ENCODE results near the gene C16orf86.

The C16orf86 gene

GRCh38 chr16:67653789-67654402, 12.7 kb upstream of the C16orf86 start:
- no peak for DNase-seq (ENCODE audit: low spot score)

GRCh38 chr16:67654403-67654911, 12.2 kb upstream of the C16orf86 start:
- DNase-seq (ENCODE audit: low spot score), result no peak

DNA sequence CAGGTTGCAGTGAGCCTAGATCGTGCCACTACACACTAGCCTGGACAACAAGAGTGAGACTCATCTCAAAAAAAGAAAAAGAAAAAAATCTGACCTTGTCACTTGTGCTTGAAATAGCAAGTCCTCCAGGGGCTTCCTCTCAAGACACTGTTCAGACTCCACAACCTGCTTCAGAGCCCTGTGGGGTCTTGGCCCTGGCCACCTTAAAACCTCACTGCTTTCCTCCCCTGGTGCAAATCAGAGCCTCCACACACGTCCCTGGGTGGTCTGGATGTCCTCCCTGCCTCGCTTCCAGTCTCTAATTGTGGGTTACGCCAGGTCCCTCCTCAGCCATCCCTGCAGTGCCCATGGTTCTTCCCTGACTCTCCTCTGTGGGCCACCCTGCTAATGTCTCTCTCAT, 11.3 kb upstream of the C16orf86 start:
- DNase-seq (ENCODE audit: low spot score), result no peak

DNA sequence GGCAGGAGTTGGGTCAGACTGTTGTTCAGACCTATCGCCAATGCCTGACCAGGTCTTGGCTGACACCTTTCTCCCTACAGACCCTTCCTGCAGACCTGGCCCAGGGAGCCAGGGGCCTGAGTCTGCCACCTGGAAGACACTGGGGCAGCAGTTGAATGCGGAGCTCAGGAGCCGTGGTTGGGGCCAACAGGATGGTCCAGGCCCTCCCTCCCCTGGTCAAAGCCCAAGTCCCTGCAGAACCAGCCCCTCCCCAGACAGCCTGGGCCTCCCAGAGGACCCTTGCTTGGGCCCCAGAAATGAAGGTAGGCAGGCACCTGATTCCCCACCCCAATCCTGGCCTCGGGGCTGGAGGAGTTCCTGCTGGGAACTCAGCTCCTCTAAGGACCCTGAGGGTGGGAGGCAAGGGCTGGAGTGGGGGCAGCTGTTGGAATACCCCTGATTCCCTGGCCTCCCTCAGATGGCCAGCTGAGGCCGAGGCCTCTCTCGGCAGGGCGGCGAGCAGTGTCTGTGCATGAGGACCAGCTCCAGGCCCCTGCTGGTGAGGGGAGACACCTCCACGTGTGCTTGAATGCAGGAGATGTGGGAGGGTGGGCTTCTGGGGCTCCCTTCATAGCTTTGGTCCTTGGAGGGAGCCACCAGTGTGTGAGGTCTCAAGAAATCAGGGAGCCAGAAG, 10.1 kb upstream of the C16orf86 start:
- DNase-seq (ENCODE audit: low spot score), result no peak

DNA sequence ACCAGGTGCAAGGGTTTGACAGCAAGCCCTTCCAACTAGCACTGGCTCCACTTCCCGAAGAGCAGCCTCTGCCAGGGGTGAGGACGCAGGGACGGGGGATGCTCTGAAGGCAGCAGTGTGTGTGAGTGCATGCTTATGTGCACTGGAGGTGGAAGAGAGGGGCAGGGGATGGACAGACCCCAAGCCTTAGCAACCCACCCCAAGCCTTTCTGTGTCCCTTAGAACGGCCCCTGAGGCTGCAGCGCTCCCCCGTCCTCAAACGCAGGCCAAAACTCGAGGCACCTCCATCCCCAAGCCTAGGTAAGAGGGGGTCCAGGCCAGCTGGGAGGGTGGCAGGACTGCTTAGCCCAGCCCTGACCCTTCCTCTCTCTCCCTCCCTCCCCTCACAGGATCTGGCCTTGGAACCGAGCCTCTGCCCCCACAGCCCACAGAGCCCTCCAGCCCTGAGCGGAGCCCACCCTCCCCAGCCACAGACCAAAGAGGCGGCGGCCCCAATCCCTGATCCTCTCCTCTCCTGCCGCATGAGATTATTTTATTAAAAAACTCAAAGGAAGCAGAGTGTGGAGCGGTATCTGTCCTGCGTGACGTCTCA, 9.5 kb upstream of the C16orf86 start:
- no peak for DNase-seq (ENCODE audit: low spot score)

GRCh38 chr16:67657751-67658518, 8.7 kb upstream of the C16orf86 start:
- no peak for DNase-seq (ENCODE audit: low spot score)

- no peak for DNase-seq (ENCODE audit: low spot score)
These were observed 7.6 kb upstream of the C16orf86 start for GRCh38 chr16:67658849-67659674.

GRCh38 chr16:67659675-67660563, 6.7 kb upstream of the C16orf86 start, which contains the start of gene ACD:
TSS of gene ACD (minus strand) at chr16:67660260. CDS start at chr16:67660220, 40 bp downstream.
- DNase-seq (ENCODE audit: low spot score), result peak; percentile 93

DNA sequence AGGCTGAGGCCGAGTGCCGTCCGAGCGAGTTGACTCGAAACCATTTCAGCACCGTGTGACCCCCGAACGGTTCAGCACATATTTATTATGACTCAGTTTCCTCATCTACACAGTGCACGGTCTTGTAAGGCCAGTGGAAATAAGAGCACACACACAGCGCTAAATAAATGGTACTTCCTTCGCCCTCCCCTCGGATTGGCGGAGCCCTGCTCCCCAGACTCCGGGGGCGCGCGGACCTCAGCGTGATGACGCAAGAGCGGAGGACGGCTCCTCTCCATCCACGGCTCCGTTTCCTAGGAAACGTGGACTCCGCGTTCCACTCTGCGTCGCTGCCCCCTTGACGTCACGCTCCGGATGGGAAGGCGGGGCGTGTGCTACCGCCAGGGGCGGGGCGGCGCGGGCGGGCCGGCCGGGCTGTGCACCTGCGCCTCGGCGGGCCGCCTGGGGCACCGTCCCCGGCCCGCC, 6.0 kb upstream of the C16orf86 start, which contains the start of gene PARD6A:
TSS of gene PARD6A (plus strand) at position 397 of the 465 bp plus-strand sequence. CDS start 79 bp downstream, outside the sequence.
- DNase-seq (ENCODE audit: low spot score), result peak; percentile 96

DNA sequence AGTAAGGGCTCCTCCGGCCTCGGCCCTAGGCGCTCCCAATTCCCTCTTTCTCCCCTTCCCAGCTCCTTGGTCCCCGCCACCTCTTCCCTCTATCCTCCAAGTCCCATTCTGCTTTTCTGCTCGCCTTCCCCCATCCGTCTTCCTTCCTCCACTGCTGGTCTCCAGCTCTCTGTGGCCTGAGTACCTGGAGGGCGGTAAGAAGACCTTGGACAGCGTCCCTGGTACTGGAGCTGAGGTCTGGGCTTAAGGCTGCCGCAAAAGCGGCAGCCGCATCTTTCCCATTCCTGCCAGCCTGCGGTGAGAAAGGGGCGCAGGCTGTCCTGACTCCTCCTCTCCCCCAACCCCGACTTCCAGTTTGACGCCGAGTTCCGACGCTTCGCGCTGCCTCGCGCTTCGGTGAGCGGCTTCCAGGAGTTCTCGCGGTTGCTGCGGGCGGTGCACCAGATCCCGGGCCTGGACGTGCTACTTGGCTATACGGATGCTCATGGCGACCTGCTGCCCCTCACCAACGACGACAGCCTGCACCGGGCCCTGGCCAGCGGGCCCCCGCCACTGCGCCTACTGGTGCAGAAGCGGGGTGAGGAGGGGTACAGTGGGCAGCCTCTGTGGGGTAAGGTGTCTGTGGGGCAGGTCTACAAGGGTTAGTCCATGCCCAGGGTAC, 5.4 kb upstream of the C16orf86 start:
- DNase-seq (ENCODE audit: low spot score), result no peak

- no peak for DNase-seq (ENCODE audit: low spot score)
These were observed 4.5 kb upstream of the C16orf86 start for GRCh38 chr16:67661886-67662652.

GRCh38 chr16:67662653-67663010, 4.0 kb upstream of the C16orf86 start:
- DNase-seq (ENCODE audit: low spot score), result no peak

- peak; percentile 14 for DNase-seq (ENCODE audit: low spot score)
These were observed 3.3 kb upstream of the C16orf86 start for GRCh38 chr16:67663151-67663876.

DNA sequence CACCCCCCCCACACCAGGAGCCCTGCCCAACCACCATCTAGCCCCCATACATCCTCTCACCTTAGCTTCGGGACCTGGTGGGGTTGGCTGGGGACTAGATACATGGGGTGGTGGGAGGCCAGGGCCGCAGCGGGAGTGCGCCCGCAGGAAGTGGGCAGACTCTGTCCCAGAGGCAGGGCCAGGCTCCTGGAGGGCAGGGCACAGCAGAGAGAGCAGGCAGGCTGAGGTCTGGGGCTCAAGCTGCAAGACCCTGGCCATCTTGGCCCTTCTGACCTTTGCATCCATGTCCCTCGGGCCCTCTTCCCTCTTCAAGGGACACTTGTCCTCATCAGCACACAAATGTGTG, 2.8 kb upstream of the C16orf86 start:
- no peak for DNase-seq (ENCODE audit: low spot score)

DNA sequence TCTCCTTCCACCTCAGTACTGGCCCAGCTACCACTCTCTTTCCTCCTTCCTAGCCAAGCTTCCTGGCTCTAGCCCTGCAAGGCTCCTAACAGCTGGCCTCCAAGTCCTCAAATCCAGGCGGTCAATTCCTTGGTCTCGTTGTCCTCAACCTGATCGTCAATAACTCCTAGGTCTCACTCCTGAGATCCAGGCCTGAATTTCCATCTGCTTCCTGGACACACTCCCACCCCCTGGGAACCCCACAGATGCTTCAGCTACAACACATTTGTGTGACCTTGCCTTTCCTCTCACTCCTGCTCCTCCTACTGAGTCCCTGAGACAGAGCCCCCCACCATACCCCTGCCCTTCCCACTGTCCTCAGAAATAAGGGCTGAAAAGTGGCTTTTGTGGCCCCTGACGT, 2.4 kb upstream of the C16orf86 start:
- DNase-seq (ENCODE audit: low spot score), result no peak

DNA sequence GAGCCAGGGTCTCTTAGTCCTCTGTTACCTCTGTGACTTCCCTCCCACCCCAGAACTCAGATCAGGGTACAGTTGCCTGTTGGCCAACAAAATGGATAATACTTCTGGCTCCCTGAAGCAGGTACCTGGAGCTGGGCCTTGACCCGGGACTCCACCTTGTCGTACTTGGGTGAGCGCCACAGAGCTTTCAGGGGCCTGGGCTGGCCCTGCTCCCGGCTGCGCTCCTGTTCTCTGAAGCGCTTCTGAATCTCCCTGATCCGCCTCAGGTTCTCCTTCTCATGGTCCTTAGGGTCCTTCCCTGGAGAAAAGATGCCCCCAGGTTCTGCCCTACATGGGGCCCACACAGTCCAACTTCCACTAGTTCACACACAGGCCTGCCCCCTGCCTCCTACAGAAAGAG, 1.7 kb upstream of the C16orf86 start:
- no peak for DNase-seq (ENCODE audit: low spot score)

GRCh38 chr16:67665598-67665997, 1.0 kb upstream of the C16orf86 start:
- DNase-seq (ENCODE audit: low spot score), result no peak

GRCh38 chr16:67666032-67666551, 522 bp upstream of the C16orf86 start:
- DNase-seq (ENCODE audit: low spot score), result no peak
